HG02884 (cell line): ENCODE measurements around the gene RUNX3.
"Not testable (repeated sequence)": the region's sequence is repeated elsewhere in the genome, so short reads cannot be mapped to it uniquely, and the experiment has no call there.

ENCODE experiments used
- ATAC-seq: cut with Tn5 transposase; IDR thresholded peaks from one replicate; pipeline ENCODE4 v1.9.1; 2021; ENCODE audit warnings: mild to moderate bottlenecking, moderate library complexity; ENCODE audit not compliant: unreplicated experiment

RUNX3 gene

GRCh38 chr1:24930260-24931145, at the start of gene RUNX3:
RUNX3 (minus strand) TSS chr1:24930276; CDS start chr1:24929868, 408 bp downstream.
- ATAC-seq: peak; percentile 79

- ATAC-seq: not testable (repeated sequence)
Observed at GRCh38 chr1:24979232-24979631, 49.2 kb upstream of the RUNX3 start.

- no peak for ATAC-seq
Observed at GRCh38 chr1:24978383-24979032, 48.4 kb upstream of the RUNX3 start.

GRCh38 chr1:24975391-24975790, 45.3 kb upstream of the RUNX3 start:
- no peak for ATAC-seq

GRCh38 chr1:24973315-24973714, 43.2 kb upstream of the RUNX3 start:
- ATAC-seq: no peak

- no peak for ATAC-seq
Observed at GRCh38 chr1:24972915-24973242, 42.8 kb upstream of the RUNX3 start.

GRCh38 chr1:24972221-24972914, 42.3 kb upstream of the RUNX3 start:
- ATAC-seq: no peak

- ATAC-seq: no peak
Observed at GRCh38 chr1:24970926-24971875, 41.1 kb upstream of the RUNX3 start.

GRCh38 chr1:24970399-24970753, 40.3 kb upstream of the RUNX3 start:
- no peak for ATAC-seq

- no peak for ATAC-seq
Observed at GRCh38 chr1:24969596-24970398, 39.7 kb upstream of the RUNX3 start.

- no peak for ATAC-seq
Observed at GRCh38 chr1:24968941-24969585, 39.0 kb upstream of the RUNX3 start.

GRCh38 chr1:24967962-24968361, 37.9 kb upstream of the RUNX3 start:
- no peak for ATAC-seq

- no peak for ATAC-seq
Observed at GRCh38 chr1:24967555-24967954, 37.5 kb upstream of the RUNX3 start.

GRCh38 chr1:24966724-24967346, 36.8 kb upstream of the RUNX3 start:
- no peak for ATAC-seq

- no peak for ATAC-seq
Observed at GRCh38 chr1:24966121-24966723, 36.1 kb upstream of the RUNX3 start.

- no peak for ATAC-seq
Observed at GRCh38 chr1:24965571-24965930, 35.5 kb upstream of the RUNX3 start.

GRCh38 chr1:24964811-24965570, 34.9 kb upstream of the RUNX3 start:
- ATAC-seq: peak; percentile 82
